ENCODE results near the gene BCL2L2.

- TF ChIP-seq SIN3A (IDR thresholded peaks at IDR 0.05; ENCODE audit: borderline replicate concordance, insufficient read depth, low read length) (no peak), POLR2AphosphoS5 (IDR thresholded peaks at IDR 0.05; ENCODE audit: low read depth, low read length) (no peak), REST (IDR thresholded peaks at IDR 0.05; ENCODE audit: insufficient read depth in 1 of 2, low read depth in 2 of 2, low read length in 2 of 2) (no peak), TAF1 (IDR thresholded peaks at IDR 0.05; ENCODE audit: borderline replicate concordance, insufficient read depth, low read length) (no peak)
These were observed 51.4 kb downstream of the BCL2L2 start for GRCh38 chr14:23358042-23358441.

Measured in PFSK-1 (cell line).